ENCODE measurements around the gene ACOT8.

The ACOT8 gene

DNA sequence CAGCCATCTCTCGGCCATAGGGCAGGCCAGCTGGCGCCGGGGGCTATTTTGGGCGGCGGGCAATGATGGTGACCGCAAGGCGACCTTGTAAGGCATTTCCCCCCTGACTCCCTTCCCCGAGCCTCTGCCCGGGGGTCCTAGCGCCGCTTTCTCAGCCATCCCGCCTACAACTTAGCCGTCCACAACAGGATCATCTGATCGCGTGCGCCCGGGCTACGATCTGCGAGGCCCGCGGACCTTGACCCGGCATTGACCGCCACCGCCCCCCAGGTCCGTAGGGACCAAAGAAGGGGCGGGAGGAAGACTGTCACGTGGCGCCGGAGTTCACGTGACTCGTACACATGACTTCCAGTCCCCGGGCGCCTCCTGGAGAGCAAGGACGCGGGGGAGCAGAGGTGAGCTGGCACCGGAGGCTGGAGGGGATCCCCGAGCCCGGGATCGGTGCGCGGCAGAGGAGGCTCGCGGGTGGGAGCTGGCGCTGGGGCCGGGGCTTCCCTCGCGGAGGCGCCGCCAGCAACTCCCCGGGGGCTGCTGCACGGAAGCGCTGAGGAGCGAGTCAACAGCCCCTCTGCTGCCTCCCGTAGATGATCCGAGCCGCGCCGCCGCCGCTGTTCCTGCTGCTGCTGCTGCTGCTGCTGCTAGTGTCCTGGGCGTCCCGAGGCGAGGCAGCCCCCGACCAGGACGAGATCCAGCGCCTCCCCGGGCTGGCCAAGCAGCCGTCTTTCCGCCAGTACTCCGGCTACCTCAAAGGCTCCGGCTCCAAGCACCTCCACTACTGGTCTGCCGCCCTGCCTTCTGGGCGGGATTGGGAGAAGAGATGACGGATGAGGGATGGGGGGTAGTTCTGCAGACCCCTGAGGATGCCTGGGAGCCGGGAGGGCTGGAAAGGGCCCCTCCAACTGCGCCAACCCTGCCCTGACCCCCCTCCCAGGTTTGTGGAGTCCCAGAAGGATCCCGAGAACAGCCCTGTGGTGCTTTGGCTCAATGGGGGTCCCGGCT lies 34.1 kb upstream of the ACOT8 start, which contains the start of the genes CTSA and NEURL2:
Gene CTSA, plus strand, starts transcription at position 351 of the 999 bp plus-strand sequence. Its CDS starts 234 bp downstream, at position 585.
Gene NEURL2, minus strand, starts transcription at position 224 of the 999 bp plus-strand sequence. Its CDS starts 217 bp downstream, at position 7.
- DNase-seq (ENCODE audit: extremely low read depth, low read depth), result peak; percentile 91
- TF ChIP-seq CTCF (IDR thresholded peaks at IDR 0.05; ENCODE audit: low read depth, low read length), result no peak; the same call in 1 of the 2 replicates

GRCh38 chr20:45890077-45890984 lies 33.1 kb upstream of the ACOT8 start:
- TF ChIP-seq CTCF (IDR thresholded peaks at IDR 0.05; ENCODE audit: low read depth, low read length), result peak; percentile 80
- DNase-seq (ENCODE audit: extremely low read depth, low read depth), result peak; percentile 48

GRCh38 chr20:45888681-45889080 lies 31.5 kb upstream of the ACOT8 start:
- no peak for DNase-seq (ENCODE audit: extremely low read depth, low read depth)
- no peak for TF ChIP-seq CTCF (IDR thresholded peaks at IDR 0.05; ENCODE audit: low read depth, low read length)

GRCh38 chr20:45887346-45887715 lies 30.1 kb upstream of the ACOT8 start, which contains the start of gene SPATA25:
TSS of gene SPATA25 (minus strand) at chr20:45887622. CDS start at chr20:45887590, 32 bp downstream.
- no peak for TF ChIP-seq CTCF (IDR thresholded peaks at IDR 0.05; ENCODE audit: low read depth, low read length)
- DNase-seq (ENCODE audit: extremely low read depth, low read depth), result no peak

DNA sequence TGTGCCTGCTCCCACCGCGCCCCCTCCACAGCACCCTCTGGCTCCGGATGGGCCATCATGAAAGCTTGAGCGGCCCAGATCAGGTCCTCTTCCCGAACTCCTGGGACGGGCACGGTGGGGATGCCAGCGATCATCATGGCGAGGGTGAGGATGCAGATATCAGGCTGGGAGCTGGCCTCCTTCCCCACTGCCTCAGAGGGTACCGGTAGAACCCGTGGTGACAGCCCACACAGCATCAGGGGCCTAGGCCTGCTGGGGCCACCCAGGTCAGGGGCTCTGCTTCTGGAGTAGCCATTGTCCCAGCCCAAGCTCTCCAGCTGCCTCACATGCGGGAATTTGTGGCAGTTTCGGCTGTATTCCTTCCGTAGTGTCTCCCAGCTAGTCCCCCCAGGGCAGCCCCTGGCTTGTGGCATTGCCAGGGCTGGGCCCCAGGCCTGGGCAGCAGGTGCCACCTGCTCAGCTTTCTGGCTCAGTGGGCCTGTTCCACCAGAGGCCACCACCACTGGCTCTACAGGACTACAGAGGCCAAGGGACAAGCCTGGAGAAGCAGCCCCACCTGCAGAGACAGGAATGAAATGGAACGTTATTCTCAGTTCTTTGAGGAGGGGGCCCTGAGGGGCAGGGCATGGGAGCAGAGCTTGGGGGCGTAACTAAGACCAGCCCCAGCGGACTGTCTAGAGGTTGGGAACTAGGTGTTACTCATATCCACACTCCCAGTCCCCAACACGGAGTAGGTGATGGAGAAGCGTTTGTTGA lies 29.6 kb upstream of the ACOT8 start:
- no peak for TF ChIP-seq CTCF (IDR thresholded peaks at IDR 0.05; ENCODE audit: low read depth, low read length)
- no peak for DNase-seq (ENCODE audit: extremely low read depth, low read depth)

DNA sequence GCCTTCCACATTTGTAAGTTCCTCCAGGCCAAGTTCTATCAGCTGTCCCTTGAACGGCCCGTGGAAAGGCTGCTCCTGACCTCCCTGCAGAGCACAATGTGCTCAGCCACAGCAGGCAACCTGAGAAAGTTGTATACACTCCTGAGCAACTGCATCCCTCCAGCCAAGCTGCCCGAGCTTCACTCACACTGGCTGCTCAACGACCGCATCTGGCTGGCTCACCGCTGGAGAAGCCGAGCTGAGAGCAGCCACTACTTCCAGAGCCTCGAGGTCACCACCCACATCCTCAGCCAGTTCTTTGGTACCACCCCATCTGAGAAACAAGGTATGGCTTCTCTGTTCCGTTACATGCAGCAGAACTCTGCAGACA lies 25.9 kb upstream of the ACOT8 start:
- DNase-seq (ENCODE audit: extremely low read depth, low read depth), result no peak

More for the DNA sequence above, 25.9 kb upstream of the ACOT8 start:
- no peak for TF ChIP-seq CTCF (IDR thresholded peaks at IDR 0.05; ENCODE audit: low read depth, low read length)

Measured in AG09319 (cell line).